SKM-1 treated with dmso at 0.1 percent for 144 hours (cell line): ENCODE data around the gene SLCO6A1.
A peak's percentile ranks its signal among the peaks of the same experiment; 100 is the strongest.
"Not testable (repeated sequence)": the region's sequence is repeated elsewhere in the genome, so short reads cannot be mapped to it uniquely, and the experiment has no call there.

Source experiments
- DNase-seq: peaks from one replicate; lab custom pipeline; 2025; ENCODE audit not compliant: unreplicated experiment; lab: John Stamatoyannopoulos, UW

The SLCO6A1 gene

GRCh38 chr5:102498271-102499034 lies at the start of gene SLCO6A1:
SLCO6A1 (minus strand) TSS chr5:102499001; CDS start chr5:102498844, 157 bp downstream.
- DNase-seq, result no peak

- no peak for DNase-seq
Observed at GRCh38 chr5:102547141-102548035, 48.6 kb upstream of the SLCO6A1 start.

GRCh38 chr5:102545175-102545574 lies 46.4 kb upstream of the SLCO6A1 start:
- DNase-seq, result no peak

GRCh38 chr5:102542057-102542456 lies 43.3 kb upstream of the SLCO6A1 start:
- DNase-seq, result no peak

- no peak for DNase-seq
Observed at GRCh38 chr5:102539996-102540728, 41.4 kb upstream of the SLCO6A1 start.

GRCh38 chr5:102539562-102539961 lies 40.8 kb upstream of the SLCO6A1 start:
- DNase-seq, result no peak

GRCh38 chr5:102537011-102537410 lies 38.2 kb upstream of the SLCO6A1 start:
- DNase-seq, result no peak

GRCh38 chr5:102536323-102536928 lies 37.6 kb upstream of the SLCO6A1 start:
- DNase-seq, result peak; percentile 7

- no peak for DNase-seq
Observed at GRCh38 chr5:102532123-102532522, 33.3 kb upstream of the SLCO6A1 start.

GRCh38 chr5:102531506-102531905 lies 32.7 kb upstream of the SLCO6A1 start:
- DNase-seq, result peak; percentile 85

GRCh38 chr5:102529447-102529846 lies 30.6 kb upstream of the SLCO6A1 start:
- DNase-seq, result no peak

- no peak for DNase-seq
Observed at GRCh38 chr5:102529031-102529430, 30.2 kb upstream of the SLCO6A1 start.

GRCh38 chr5:102528600-102528999 lies 29.8 kb upstream of the SLCO6A1 start:
- DNase-seq, result no peak

- no peak for DNase-seq
Observed at GRCh38 chr5:102527547-102527946, 28.7 kb upstream of the SLCO6A1 start.

- DNase-seq, result no peak
Observed at GRCh38 chr5:102523541-102524175, 24.9 kb upstream of the SLCO6A1 start.

- no peak for DNase-seq
Observed at GRCh38 chr5:102511666-102512065, 12.9 kb upstream of the SLCO6A1 start.

- DNase-seq, result not testable (repeated sequence)
Observed at GRCh38 chr5:102491261-102491914, 7.4 kb downstream of the SLCO6A1 start.

GRCh38 chr5:102483736-102484135 lies 15.1 kb downstream of the SLCO6A1 start:
- DNase-seq, result no peak

GRCh38 chr5:102481054-102481715 lies 17.6 kb downstream of the SLCO6A1 start:
- no peak for DNase-seq
